ENCODE results near the gene ISCA2. TPM values are rescaled to one million over a fixed set of nuclear protein-coding genes. Genes with fewer than 3 reads are reported as not detected.

The ISCA2 gene
- total and polyA plus RNA-seq, 9 donors, result 21.7 to 27.1 (median 24.5) TPM

DNA sequence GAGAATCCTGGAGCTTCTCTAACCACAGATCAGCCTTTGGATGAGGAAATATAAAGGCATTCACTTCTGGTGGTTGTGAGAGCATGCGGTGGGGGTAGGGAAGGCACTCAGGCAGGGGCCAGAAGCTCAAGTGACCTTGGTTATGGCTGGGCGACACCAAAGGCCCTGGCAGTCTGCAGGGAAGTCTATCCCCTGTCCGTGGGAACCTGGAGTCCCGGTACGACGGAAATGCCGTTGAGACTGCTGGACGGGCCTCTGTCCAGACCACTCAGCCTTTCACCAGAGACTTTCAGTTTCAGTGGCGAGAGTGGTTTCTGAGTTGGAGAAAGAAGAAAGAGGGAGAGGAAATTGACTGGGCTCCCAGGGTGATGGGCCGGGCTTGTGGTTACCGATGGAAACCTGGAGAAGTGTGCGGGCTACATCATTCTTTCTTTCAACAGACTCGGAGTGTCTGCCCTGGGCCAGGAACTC is 20.9 kb downstream of the ISCA2 start:
- Histone ChIP-seq H3K27ac (ENCODE audit: low read length) (no peak overlapping the region), H3K4me3 (ENCODE audit: low read length) (no peak overlapping the region), H3K9me3 (replicated peaks; ENCODE audit: control insufficient read depth, low read depth, low read length) (no peaks in the 10 kb centered on the region), H3K36me3 (ENCODE audit: control insufficient read depth, insufficient read depth, low read length) (no peaks in the 10 kb centered on the region), H3K27me3 (ENCODE audit: control insufficient read depth, insufficient read depth, low read length) (peaks cover 13% of the 10 kb centered on the region), H3K4me1 (ENCODE audit: control insufficient read depth, insufficient read depth, low read length) (peaks cover 30% of the 10 kb centered on the region)
- WGBS (ENCODE audit: insufficient coverage), result 26% methylated on average over 4 of the region's 13 CpGs
- peak; percentile 59 for DNase-seq

DNA sequence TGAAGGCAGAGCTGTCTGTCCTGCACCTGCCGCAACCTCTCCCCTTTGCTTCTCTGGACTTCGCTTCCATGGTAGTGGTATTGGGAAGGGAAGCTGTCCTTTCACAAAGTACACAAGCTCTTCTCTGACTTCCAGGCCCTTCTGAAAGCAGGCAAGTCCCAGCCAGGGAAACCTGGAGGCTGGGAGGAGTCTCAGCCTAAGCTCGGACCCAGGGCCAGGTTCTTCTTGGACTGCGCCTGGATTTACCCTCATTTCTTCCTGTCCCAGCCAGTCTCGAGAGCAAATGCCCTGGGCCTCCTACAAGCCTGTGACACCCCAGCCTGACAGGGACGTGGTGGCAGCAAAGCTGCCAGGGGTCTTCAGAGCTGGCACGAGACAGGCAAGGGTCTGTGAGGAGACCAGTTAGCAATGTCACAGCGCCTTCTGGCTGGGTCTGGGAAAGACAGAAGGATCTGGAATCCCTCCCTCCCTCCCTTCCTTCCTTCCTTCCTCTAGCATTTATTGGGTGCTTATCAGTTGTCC is 22.4 kb downstream of the ISCA2 start:
- WGBS (ENCODE audit: insufficient coverage), result 81% methylated on average over 5 of the region's 8 CpGs
- H3K4me1 ChIP-seq (ENCODE audit: control insufficient read depth, insufficient read depth, low read length), result peaks cover 35% of the 10 kb centered on the region
- H3K27me3 ChIP-seq (ENCODE audit: control insufficient read depth, insufficient read depth, low read length), result peaks cover 2% of the 10 kb centered on the region
- no peak overlapping the region for H3K4me3 ChIP-seq (ENCODE audit: low read length)
- no peak overlapping the region for H3K27ac ChIP-seq (ENCODE audit: low read length)
- no peak for DNase-seq
- H3K9me3 ChIP-seq (replicated peaks; ENCODE audit: control insufficient read depth, low read depth, low read length), result no peaks in the 10 kb centered on the region
- no peaks in the 10 kb centered on the region for H3K36me3 ChIP-seq (ENCODE audit: control insufficient read depth, insufficient read depth, low read length)

DNA sequence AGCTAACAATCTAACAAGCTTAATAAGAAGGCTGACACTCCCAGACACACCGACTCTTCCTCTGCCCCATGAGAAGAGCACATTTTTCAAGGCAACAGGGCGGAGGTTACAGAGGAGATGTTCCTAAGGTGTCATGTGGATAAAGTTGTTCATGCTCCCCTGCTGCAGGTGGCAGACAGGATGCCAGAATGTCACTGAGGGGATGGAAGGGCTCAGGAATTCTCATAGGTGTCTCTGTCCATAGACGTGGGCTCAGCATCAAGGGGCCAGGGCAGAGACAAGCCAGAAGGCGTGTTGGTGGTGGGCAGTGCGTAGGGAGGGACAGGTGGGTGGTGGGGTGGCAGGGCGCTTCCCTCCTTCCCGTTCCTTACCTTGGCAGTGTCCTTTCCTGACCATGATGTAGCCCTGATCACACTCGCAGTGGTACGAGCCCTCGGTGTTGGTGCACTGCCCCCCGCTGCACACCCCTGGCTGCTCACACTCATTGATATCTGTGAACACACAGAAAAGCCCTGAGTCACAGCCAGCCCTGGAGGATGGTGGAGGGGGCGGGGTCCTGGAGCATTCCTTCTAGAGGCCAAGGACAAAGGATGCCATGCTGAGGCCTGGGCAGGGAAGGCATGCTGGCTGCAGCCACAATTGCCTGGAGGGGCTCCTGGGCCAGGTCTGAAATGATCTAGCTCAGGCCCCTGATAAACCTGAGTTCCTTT is 23.0 kb downstream of the ISCA2 start:
- Histone ChIP-seq H3K27me3 (ENCODE audit: control insufficient read depth, insufficient read depth, low read length) (no peaks in the 10 kb centered on the region), H3K4me1 (ENCODE audit: control insufficient read depth, insufficient read depth, low read length) (peaks cover 29% of the 10 kb centered on the region), H3K9me3 (replicated peaks; ENCODE audit: control insufficient read depth, low read depth, low read length) (no peaks in the 10 kb centered on the region), H3K4me3 (ENCODE audit: low read length) (no peak overlapping the region), H3K27ac (ENCODE audit: low read length) (no peak overlapping the region), H3K36me3 (ENCODE audit: control insufficient read depth, insufficient read depth, low read length) (no peaks in the 10 kb centered on the region)
- no peak for DNase-seq
- WGBS (ENCODE audit: insufficient coverage), result 81% methylated on average over 5 of the region's 12 CpGs

DNA sequence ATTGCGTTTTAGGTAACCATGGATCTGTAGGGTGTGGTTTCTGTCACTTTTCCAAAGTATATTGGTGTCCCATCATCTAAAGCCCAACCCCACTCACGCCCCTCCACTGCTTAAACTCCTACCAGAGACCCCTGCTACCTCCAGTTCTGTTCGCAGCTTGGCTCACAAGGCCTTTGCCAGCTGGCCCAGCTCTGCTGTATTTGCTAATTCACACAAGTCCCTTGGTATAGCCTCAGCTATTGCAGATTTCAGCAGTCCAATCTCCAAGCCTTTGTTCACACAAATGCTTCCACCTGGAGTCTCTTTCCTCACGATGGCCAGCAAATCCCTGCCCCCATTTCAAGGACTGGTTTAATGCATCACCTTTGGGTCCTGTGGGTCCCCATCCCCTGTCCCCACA is 24.2 kb downstream of the ISCA2 start:
- H3K36me3 ChIP-seq (ENCODE audit: control insufficient read depth, insufficient read depth, low read length), result no peaks in the 10 kb centered on the region
- no peaks in the 10 kb centered on the region for H3K27me3 ChIP-seq (ENCODE audit: control insufficient read depth, insufficient read depth, low read length)
- no peak overlapping the region for H3K4me3 ChIP-seq (ENCODE audit: low read length)
- peaks cover 26% of the 10 kb centered on the region for H3K4me1 ChIP-seq (ENCODE audit: control insufficient read depth, insufficient read depth, low read length)
- peak; percentile 27 for DNase-seq
- H3K27ac ChIP-seq (ENCODE audit: low read length), result no peak overlapping the region
- no peaks in the 10 kb centered on the region for H3K9me3 ChIP-seq (replicated peaks; ENCODE audit: control insufficient read depth, low read depth, low read length)
- 40% methylated on average over 3 of the region's 4 CpGs for WGBS (ENCODE audit: insufficient coverage)

DNA sequence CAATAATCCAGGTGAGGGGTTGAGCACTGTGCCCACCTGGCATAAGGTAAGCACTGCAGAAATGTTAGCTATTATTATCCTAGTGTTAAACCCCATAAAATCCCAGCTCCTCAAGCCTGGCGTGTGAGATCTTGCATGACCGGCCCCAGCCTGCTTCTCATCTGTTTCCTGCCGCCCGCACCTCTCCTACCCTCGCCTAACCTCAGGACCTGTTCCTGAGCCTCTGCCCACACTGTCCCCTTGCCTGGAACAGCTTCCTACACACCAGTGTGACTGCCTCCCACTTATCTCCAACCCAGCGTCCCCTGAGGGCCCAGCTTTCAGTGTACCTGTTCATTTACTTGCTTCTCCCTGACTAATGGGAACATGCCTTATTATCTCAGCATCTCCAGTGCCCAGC is 24.7 kb downstream of the ISCA2 start:
- DNase-seq, result no peak
- Histone ChIP-seq H3K4me3 (ENCODE audit: low read length) (no peak overlapping the region), H3K4me1 (ENCODE audit: control insufficient read depth, insufficient read depth, low read length) (peaks cover 23% of the 10 kb centered on the region), H3K9me3 (replicated peaks; ENCODE audit: control insufficient read depth, low read depth, low read length) (no peaks in the 10 kb centered on the region), H3K27me3 (ENCODE audit: control insufficient read depth, insufficient read depth, low read length) (no peaks in the 10 kb centered on the region), H3K36me3 (ENCODE audit: control insufficient read depth, insufficient read depth, low read length) (no peaks in the 10 kb centered on the region), H3K27ac (ENCODE audit: low read length) (no peak overlapping the region)
- 76% methylated on average over 6 of the region's 6 CpGs for WGBS (ENCODE audit: insufficient coverage)

DNA sequence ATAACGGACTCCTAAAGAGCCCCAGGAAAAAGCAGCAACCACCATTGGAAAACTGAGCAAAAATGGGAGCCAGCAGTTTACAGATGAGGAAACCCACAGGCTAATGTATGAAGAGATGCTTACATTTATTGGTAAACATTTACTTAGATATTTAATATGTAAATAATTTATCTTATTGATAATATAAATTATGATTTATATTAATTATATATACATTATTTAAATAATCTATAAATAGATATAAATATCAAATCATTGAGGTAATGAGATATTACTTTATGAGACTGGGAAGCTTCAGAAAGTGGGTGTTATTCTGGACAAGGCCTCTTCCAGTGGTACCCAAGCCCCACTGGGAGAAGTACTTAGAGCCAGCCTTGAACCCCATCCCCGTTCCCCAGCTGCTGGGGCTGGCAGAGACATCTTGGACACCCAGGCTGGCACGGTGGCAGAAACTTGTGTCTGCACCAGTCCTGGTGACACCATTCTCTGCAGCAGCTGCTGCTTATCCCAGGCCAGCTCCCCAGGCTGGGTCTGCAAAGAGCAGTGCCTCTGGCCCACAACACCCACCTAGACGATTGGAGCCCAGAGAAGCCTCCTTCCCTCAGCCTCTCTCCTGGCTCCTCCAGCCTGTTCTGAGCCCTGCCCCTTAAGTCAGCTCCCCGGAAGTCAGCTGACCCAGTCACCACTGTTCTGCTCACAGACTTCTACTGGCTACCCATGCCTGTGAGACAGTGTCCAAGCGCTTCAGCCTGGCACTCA is 25.9 kb downstream of the ISCA2 start:
- Histone ChIP-seq H3K27me3 (ENCODE audit: control insufficient read depth, insufficient read depth, low read length) (no peaks in the 10 kb centered on the region), H3K36me3 (ENCODE audit: control insufficient read depth, insufficient read depth, low read length) (no peaks in the 10 kb centered on the region), H3K4me3 (ENCODE audit: low read length) (no peak overlapping the region), H3K27ac (ENCODE audit: low read length) (no peak overlapping the region), H3K9me3 (replicated peaks; ENCODE audit: control insufficient read depth, low read depth, low read length) (no peaks in the 10 kb centered on the region), H3K4me1 (ENCODE audit: control insufficient read depth, insufficient read depth, low read length) (peaks cover 18% of the 10 kb centered on the region)
- DNase-seq, result no peak
- WGBS (ENCODE audit: insufficient coverage), result 79% methylated on average over 5 of the region's 6 CpGs

DNA sequence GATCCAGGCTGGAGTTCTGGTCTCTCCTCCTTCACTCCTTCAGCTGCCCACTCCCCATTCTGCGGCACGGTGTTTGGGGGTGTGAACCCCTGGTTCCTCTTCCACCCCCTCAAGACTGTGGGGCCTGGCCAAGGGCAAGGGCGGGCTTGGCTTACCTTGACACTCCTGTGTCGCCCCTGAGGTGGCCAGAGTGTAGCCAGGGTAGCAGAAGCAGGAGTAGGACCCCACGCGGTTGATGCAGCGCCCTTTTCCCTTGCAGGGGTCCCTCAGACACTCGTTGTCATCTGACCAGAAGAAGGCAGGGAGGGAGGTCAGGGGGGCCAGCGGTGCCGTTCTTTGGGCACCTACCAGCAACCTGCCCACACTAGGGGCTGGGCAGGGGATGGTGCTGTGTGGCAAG is 28.2 kb downstream of the ISCA2 start:
- WGBS (ENCODE audit: insufficient coverage), result 83% methylated on average over 5 of the region's 10 CpGs
- no peak overlapping the region for H3K4me3 ChIP-seq (ENCODE audit: low read length)
- no peaks in the 10 kb centered on the region for H3K36me3 ChIP-seq (ENCODE audit: control insufficient read depth, insufficient read depth, low read length)
- H3K9me3 ChIP-seq (replicated peaks; ENCODE audit: control insufficient read depth, low read depth, low read length), result no peaks in the 10 kb centered on the region
- DNase-seq, result no peak
- H3K27ac ChIP-seq (ENCODE audit: low read length), result no peak overlapping the region
- peaks cover 35% of the 10 kb centered on the region for H3K4me1 ChIP-seq (ENCODE audit: control insufficient read depth, insufficient read depth, low read length)
- H3K27me3 ChIP-seq (ENCODE audit: control insufficient read depth, insufficient read depth, low read length), result no peaks in the 10 kb centered on the region

DNA sequence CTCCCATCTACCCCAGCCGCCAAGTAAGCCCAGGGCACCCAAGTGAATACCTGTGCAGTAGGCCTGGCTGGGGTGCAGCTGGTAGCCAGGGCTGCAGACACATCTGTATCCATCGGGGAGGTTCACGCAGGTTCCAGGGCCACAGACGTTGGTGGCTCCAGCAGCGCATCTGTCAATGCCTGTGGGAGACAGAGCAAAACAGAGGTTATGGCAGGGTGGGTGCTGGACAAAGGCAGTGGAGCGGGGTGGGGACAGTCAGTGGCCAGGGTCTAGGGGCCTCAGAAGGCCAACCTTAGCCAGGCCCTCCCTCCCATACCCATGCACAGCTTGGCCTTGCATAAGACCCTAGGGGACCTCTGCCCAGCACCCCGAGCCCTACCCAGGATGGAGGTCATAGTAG is 29.2 kb downstream of the ISCA2 start:
- Histone ChIP-seq H3K27me3 (ENCODE audit: control insufficient read depth, insufficient read depth, low read length) (no peaks in the 10 kb centered on the region), H3K27ac (ENCODE audit: low read length) (no peak overlapping the region), H3K36me3 (ENCODE audit: control insufficient read depth, insufficient read depth, low read length) (no peaks in the 10 kb centered on the region), H3K9me3 (replicated peaks; ENCODE audit: control insufficient read depth, low read depth, low read length) (no peaks in the 10 kb centered on the region), H3K4me1 (ENCODE audit: control insufficient read depth, insufficient read depth, low read length) (peaks cover 35% of the 10 kb centered on the region), H3K4me3 (ENCODE audit: low read length) (no peak overlapping the region)
- no peak for DNase-seq
- 95% methylated on average over 5 of the region's 7 CpGs for WGBS (ENCODE audit: insufficient coverage)

DNA sequence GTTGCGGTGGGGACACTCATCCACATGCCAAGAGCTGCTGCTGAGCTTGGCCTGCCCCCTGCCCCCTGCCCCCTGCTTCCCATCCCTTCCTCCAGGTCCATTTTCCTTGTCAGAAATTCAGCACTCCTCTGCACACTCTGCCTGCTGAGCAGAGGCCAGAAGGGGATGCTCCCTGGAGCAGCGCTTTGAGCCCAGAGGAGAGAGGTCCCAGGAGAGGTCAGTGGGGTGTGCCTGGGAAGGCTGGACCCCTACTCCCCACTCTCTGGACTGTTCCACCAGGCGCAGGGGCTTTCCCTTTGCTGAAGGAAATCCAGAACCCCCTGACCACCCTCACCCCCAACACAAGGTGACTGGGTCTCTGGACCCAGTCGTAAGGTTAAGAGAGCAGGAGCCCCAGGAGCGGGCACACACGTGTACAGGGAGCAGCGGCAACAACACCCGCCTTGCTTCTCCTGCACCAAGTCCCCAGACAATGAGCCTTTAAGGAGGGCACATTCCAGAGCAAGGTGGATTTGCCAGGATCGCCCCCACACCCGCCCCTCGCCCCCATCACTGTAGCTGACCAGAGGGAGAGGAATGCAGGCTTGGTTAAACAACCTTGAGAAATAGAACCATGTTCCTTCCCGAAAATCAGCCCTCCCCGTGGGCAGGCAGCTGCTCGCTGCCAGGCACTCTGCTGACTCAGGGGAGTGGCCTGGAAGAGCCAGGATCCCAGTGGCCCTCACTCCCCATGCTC is 30.7 kb downstream of the ISCA2 start:
- H3K27ac ChIP-seq (ENCODE audit: low read length), result no peak overlapping the region
- H3K4me1 ChIP-seq (ENCODE audit: control insufficient read depth, insufficient read depth, low read length), result peaks cover 35% of the 10 kb centered on the region
- H3K9me3 ChIP-seq (replicated peaks; ENCODE audit: control insufficient read depth, low read depth, low read length), result no peaks in the 10 kb centered on the region
- WGBS (ENCODE audit: insufficient coverage), result 68% methylated on average over 6 of the region's 14 CpGs
- H3K27me3 ChIP-seq (ENCODE audit: control insufficient read depth, insufficient read depth, low read length), result peaks cover 3% of the 10 kb centered on the region
- no peaks in the 10 kb centered on the region for H3K36me3 ChIP-seq (ENCODE audit: control insufficient read depth, insufficient read depth, low read length)
- no peak overlapping the region for H3K4me3 ChIP-seq (ENCODE audit: low read length)
- DNase-seq, result no peak

DNA sequence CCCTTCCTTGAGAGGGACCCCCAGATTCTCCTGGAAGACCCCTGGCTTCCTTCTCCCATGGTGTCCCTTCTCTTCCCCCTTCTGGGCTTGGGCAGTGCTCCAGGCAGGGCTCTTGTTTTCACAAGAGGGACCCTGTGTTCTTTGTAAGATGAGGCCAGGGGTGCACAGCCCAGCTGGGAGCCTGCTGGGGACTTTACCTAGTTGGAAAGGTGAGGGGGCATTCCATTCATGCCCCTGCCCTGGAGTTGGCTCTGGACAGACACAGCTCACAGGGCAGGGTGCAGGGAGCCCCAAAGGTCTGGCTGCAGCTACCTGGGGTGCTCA is 31.2 kb downstream of the ISCA2 start:
- Histone ChIP-seq H3K27me3 (ENCODE audit: control insufficient read depth, insufficient read depth, low read length) (peaks cover 3% of the 10 kb centered on the region), H3K4me1 (ENCODE audit: control insufficient read depth, insufficient read depth, low read length) (peaks cover 33% of the 10 kb centered on the region)

More for the DNA sequence above, 31.2 kb downstream of the ISCA2 start:
- H3K27ac ChIP-seq (ENCODE audit: low read length), result no peak overlapping the region
- no peaks in the 10 kb centered on the region for H3K36me3 ChIP-seq (ENCODE audit: control insufficient read depth, insufficient read depth, low read length)
- DNase-seq, result no peak
- H3K4me3 ChIP-seq (ENCODE audit: low read length), result no peak overlapping the region
- no peaks in the 10 kb centered on the region for H3K9me3 ChIP-seq (replicated peaks; ENCODE audit: control insufficient read depth, low read depth, low read length)
